Temporal lobe (tissue), 1 donor: ENCODE measurements around the gene CALCOCO1. TPM values are rescaled to one million over a fixed set of nuclear protein-coding genes. Genes with fewer than 3 reads are reported as not detected.

ENCODE experiments used
- total RNA-seq: library from RNA; depleted of rRNA; stranded (reverse); fragments of >200 nt; gene quantifications from one replicate; pipeline ENCODE4 v1.2.3, GENCODE V29; 2014

The CALCOCO1 gene
- total RNA-seq, 1 donor from 2014 or later, result 53.1 TPM

Other genes starting within 250 kb of the CALCOCO1 start
- 26.8 TPM for gene MAP3K12, start 228.0 kb downstream of the CALCOCO1 start, total RNA-seq
- 15.7 TPM for gene TARBP2, start 226.2 kb downstream of the CALCOCO1 start, total RNA-seq
- gene NPFF, start 220.0 kb downstream of the CALCOCO1 start, total RNA-seq, result not detected
- 7.1 TPM for gene ATF7, start 101.1 kb downstream of the CALCOCO1 start, total RNA-seq
- 41.6 TPM for gene ATP5MC2, start 51.4 kb downstream of the CALCOCO1 start, total RNA-seq
- not detected for gene CISTR, start 24.5 kb upstream of the CALCOCO1 start, total RNA-seq
- not detected for gene HOXC13, start 211.4 kb upstream of the CALCOCO1 start, total RNA-seq
- not detected for gene HOXC12, start 227.5 kb upstream of the CALCOCO1 start, total RNA-seq
- not detected for gene HOXC11, start 245.7 kb upstream of the CALCOCO1 start, total RNA-seq
- gene HOTAIR, start 247.5 kb upstream of the CALCOCO1 start, total RNA-seq, result not detected